H1 (cell line): ENCODE data around the gene QSER1.

Source experiments
- BRCA1 ChIP-seq: IDR thresholded peaks from 2 replicates; pipeline ENCODE4 v1.6.1; 2012; ENCODE audit warnings: low read depth, low read length, improper control_type of control experiment
- CEBPB ChIP-seq: IDR thresholded peaks from 2 replicates; pipeline ENCODE4 v1.6.1; 2012; ENCODE audit warnings: low read depth, low read length
- CTCF ChIP-seq, 3 experiments: IDR thresholded peaks; 1 replicate in 2 of 3; 2 replicates in 1 of 3; pipeline versions ENCODE4 v1.5.1 to v1.6.1; 2011; ENCODE audit warnings: low read length in 3 of 3, mild to moderate bottlenecking in 3 of 3, inconsistent platforms in 2 of 3, low read depth in 1 of 3, moderate library complexity in 1 of 3; ENCODE audit not compliant: insufficient read depth in 1 of 3; ENCODE audit errors: control extremely low read depth in 1 of 3
- EZH2 ChIP-seq: fragments of 200-600 bp; sonication (generic); IDR thresholded peaks from 2 replicates; pipeline ENCODE4 v1.7.1; 2012; ENCODE audit warnings: low read depth, mild to moderate bottlenecking, moderate library complexity, low read length, inconsistent platforms; ENCODE audit not compliant: severe bottlenecking
- NANOG ChIP-seq: IDR thresholded peaks from 2 replicates; pipeline ENCODE4 v1.6.1; 2011; ENCODE audit warnings: low read length, low read depth, mild to moderate bottlenecking, inconsistent platforms; ENCODE audit not compliant: insufficient read depth, poor library complexity, severe bottlenecking
- POLR2A ChIP-seq, 2 experiments: IDR thresholded peaks; 1 replicate in 1 of 2; 2 replicates in 1 of 2; pipeline ENCODE4 v1.6.1; 2011; ENCODE audit warnings: low read depth in 2 of 2, low read length in 2 of 2, mild to moderate bottlenecking in 2 of 2; ENCODE audit errors: control extremely low read depth in 1 of 2
- POLR2AphosphoS5 ChIP-seq: IDR thresholded peaks from 2 replicates; pipeline ENCODE4 v1.6.1; 2011; ENCODE audit warnings: low read depth, low read length
- RFX5 ChIP-seq: IDR thresholded peaks from 2 replicates; pipeline ENCODE4 v1.6.1; 2011; ENCODE audit warnings: low read depth, low read length, improper control_type of control experiment, borderline replicate concordance
- TEAD4 ChIP-seq: IDR thresholded peaks from 2 replicates; pipeline ENCODE4 v1.6.1; 2012; ENCODE audit warnings: low read depth, low read length, inconsistent platforms, mixed read lengths
- YY1 ChIP-seq: IDR thresholded peaks from 2 replicates; pipeline ENCODE4 v1.6.1; 2011; ENCODE audit warnings: low read depth, mild to moderate bottlenecking, low read length

- TF ChIP-seq RFX5 (no peak), CEBPB (no peak), CTCF (IDR thresholded peaks at IDR 0.05; ENCODE audit: control extremely low read depth in 1 of 3, insufficient read depth in 1 of 3, low read depth in 1 of 3, low read length in 3 of 3) (no peak), EZH2 (no peak), POLR2A (IDR thresholded peaks at IDR 0.05; ENCODE audit: control extremely low read depth in 1 of 2, low read depth in 2 of 2, low read length in 2 of 2) (no peak), NANOG (no peak), BRCA1 (no peak), YY1 (no peak), POLR2AphosphoS5 (no peak), TEAD4 (no peak)
These were observed 109.3 kb downstream of the QSER1 start for GRCh38 chr11:33001751-33002542.
